ENCODE data around the gene COQ10A.

COQ10A gene

DNA sequence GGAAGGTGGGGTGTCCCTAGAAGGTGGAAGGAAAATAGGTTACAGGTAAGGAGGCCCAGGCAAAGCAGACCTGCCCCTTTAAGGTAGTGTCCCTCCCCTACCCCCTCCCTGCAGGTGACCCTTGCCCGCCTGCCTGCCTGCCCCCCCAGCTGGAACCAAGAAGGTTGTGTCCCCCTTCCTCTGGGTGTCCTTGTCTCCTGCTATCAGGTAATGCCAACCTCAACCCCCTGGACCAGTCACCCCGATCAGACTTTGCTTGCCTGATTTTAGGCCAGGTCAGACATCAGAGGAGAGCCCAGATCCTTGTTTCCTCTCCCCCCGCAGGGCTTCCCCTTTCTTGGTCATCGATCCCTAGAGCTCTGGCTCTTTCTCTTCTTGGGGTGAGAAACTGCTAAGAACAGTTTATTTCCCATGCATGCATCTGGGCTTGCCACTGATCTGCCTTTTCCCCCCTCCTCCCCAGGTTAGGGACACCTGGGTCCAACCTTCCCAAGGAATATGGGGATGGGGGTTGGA lies 36.8 kb upstream of the COQ10A start, which contains the start of gene SLC39A5:
Gene SLC39A5, plus strand, starts transcription at position 136 of the 516 bp plus-strand sequence. CDS start 1,224 bp downstream, outside the sequence.
- H3K9me3 ChIP-seq (ENCODE audit: severe bottlenecking): no peaks in the 10 kb centered on the region
- TF ChIP-seq, protein P1, sequence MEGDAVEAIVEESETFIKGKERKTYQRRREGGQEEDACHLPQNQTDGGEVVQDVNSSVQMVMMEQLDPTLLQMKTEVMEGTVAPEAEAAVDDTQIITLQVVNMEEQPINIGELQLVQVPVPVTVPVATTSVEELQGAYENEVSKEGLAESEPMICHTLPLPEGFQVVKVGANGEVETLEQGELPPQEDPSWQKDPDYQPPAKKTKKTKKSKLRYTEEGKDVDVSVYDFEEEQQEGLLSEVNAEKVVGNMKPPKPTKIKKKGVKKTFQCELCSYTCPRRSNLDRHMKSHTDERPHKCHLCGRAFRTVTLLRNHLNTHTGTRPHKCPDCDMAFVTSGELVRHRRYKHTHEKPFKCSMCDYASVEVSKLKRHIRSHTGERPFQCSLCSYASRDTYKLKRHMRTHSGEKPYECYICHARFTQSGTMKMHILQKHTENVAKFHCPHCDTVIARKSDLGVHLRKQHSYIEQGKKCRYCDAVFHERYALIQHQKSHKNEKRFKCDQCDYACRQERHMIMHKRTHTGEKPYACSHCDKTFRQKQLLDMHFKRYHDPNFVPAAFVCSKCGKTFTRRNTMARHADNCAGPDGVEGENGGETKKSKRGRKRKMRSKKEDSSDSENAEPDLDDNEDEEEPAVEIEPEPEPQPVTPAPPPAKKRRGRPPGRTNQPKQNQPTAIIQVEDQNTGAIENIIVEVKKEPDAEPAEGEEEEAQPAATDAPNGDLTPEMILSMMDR (IDR thresholded peaks at IDR 0.05; ENCODE audit: low read depth, low read length): no peak
- no peak within 1 kb of the TSS for H3K4me3 ChIP-seq (ENCODE audit: low read depth, low read length)
- no peaks in the 10 kb centered on the region for H3K27me3 ChIP-seq (ENCODE audit: insufficient read depth, low read depth, severe bottlenecking)
- H3K36me3 ChIP-seq: peaks cover 3% of the 10 kb centered on the region; the same call in 1 of the 2 replicates
- H3K27ac ChIP-seq: peak within 1 kb of the TSS; percentile 88
- DNase-seq: no peak

DNA sequence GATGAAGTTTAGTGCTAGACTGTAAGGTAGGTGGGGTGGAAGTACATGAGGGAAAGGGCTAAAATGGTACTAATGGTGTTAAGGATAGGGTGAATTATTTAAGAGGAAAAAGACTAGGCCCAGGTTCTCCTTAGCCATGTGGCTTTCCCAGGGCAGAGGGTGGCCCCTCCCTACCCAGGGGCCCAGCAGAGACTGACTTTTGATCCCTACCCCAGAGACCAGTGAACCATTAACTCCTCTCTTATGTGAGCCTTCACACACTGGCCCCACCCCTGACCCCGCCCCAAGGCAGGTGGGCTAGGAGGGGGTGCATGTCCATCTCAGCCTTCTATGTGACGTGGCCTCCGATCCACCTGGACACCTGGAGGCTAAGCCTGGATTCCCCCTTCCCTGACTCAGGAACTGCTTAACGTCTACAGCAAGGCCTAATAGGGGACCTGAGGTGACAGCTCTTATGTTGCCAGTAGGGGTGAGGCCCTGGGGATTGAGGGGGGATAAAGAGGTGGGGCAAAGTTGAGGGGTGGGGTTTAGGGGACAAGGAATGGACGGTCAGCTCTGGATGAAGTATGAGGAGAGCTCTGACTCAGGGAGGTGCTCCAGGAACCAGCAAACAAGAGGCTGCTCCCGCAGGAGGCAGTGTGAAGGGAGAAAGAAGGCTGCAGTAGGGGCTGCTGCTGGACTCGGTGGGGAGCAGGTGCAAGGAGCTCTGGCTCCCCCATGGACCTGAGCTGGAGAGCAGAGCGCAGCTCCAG lies 36.1 kb upstream of the COQ10A start:
- Histone ChIP-seq H3K36me3 (0 out of 2 replicates have a peak, but pooled peaks cover 3% of the 10 kb centered on the region), H3K4me3 (ENCODE audit: low read depth, low read length) (no peak overlapping the region), H3K9me3 (ENCODE audit: severe bottlenecking) (no peaks in the 10 kb centered on the region), H3K27me3 (ENCODE audit: insufficient read depth, low read depth, severe bottlenecking) (no peaks in the 10 kb centered on the region), H3K27ac (peak overlapping the region; percentile 88)
- TF ChIP-seq, protein P1 (IDR thresholded peaks at IDR 0.05; ENCODE audit: low read depth, low read length): 0 out of 2 replicates have a peak, but pooled peaks have one; percentile 3
- peak; percentile 94 for DNase-seq

DNA sequence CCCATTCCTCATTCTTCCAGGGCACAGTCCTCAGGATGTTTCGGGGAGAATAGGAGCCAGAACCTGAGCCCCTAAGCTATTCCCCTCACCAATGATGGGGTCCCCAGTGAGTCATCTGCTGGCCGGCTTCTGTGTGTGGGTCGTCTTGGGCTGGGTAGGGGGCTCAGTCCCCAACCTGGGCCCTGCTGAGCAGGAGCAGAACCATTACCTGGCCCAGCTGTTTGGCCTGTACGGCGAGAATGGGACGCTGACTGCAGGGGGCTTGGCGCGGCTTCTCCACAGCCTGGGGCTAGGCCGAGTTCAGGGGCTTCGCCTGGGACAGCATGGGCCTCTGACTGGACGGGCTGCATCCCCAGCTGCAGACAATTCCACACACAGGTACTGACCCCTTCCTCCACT lies 35.6 kb upstream of the COQ10A start:
- DNase-seq: no peak
- H3K27me3 ChIP-seq (ENCODE audit: insufficient read depth, low read depth, severe bottlenecking): no peaks in the 10 kb centered on the region
- H3K27ac ChIP-seq: peak overlapping the region; percentile 68
- TF ChIP-seq, protein P1 (IDR thresholded peaks at IDR 0.05; ENCODE audit: low read depth, low read length): no peak
- H3K4me3 ChIP-seq (ENCODE audit: low read depth, low read length): no peak overlapping the region
- H3K9me3 ChIP-seq (ENCODE audit: severe bottlenecking): no peaks in the 10 kb centered on the region
- H3K36me3 ChIP-seq: peaks cover 3% of the 10 kb centered on the region; the same call in 1 of the 2 replicates

DNA sequence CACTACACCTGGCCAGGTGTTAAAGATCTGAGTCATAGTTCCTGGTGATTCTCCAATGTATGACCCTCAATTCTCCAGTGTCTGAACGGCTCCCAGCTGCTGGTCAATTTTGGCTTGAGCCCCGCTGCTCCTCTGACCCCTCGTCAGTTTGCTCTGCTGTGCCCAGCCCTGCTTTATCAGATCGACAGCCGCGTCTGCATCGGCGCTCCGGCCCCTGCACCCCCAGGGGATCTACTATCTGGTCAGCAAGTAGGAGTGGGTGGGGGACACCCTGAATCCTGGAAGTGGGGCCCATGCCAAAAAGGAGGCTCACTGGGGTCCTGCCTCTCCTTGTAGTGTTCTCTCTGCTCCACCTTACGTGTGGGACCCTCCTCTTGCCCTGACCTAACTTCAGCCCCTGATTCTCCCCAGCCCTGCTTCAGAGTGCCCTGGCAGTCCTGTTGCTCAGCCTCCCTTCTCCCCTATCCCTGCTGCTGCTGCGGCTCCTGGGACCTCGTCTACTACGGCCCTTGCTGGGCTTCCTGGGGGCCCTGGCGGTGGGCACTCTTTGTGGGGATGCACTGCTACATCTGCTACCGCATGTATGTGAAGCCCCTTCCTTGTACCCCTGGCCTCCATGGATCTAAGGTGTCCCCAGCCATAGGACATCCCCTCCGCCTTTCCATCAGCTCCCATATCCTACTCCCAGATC lies 31.9 kb upstream of the COQ10A start:
- no peak for DNase-seq
- no peak overlapping the region for H3K4me3 ChIP-seq (ENCODE audit: low read depth, low read length)
- H3K27me3 ChIP-seq (ENCODE audit: insufficient read depth, low read depth, severe bottlenecking): no peaks in the 10 kb centered on the region
- peaks cover 12% of the 10 kb centered on the region; the same call in 1 of the 2 replicates for H3K36me3 ChIP-seq
- H3K9me3 ChIP-seq (ENCODE audit: severe bottlenecking): no peaks in the 10 kb centered on the region
- TF ChIP-seq, protein P1 (IDR thresholded peaks at IDR 0.05; ENCODE audit: low read depth, low read length): no peak
- H3K27ac ChIP-seq: no peak overlapping the region

DNA sequence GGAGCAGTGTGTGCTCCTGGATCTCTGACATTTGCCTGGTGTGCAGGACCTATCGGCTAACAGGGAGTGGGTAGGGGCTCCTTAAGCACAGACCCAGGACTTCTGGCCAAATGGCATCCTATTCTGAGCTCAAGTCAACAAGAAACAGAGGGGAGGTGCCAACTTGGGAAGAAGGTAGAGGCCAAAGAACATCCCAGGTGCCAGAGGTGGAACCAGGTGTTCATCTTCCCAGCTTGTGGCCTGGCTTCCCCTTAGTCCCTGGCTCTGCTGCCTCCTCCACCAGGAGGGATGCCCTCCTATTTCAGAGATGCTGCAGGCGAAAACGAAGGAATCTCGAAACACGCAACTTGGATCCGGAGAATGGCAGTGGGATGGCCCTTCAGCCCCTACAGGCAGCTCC lies 30.7 kb upstream of the COQ10A start:
- H3K27ac ChIP-seq: no peak overlapping the region
- DNase-seq: no peak

More for the DNA sequence above, 30.7 kb upstream of the COQ10A start:
- Histone ChIP-seq H3K36me3 (peaks cover 17% of the 10 kb centered on the region), H3K27me3 (ENCODE audit: insufficient read depth, low read depth, severe bottlenecking) (no peaks in the 10 kb centered on the region), H3K4me3 (ENCODE audit: low read depth, low read length) (no peak overlapping the region), H3K9me3 (ENCODE audit: severe bottlenecking) (no peaks in the 10 kb centered on the region)
- TF ChIP-seq, protein P1 (IDR thresholded peaks at IDR 0.05; ENCODE audit: low read depth, low read length): no peak
